WI38 (cell line): ENCODE data around the gene HNRNPH3.
"Not testable (repeated sequence)": the region's sequence is repeated elsewhere in the genome, so short reads cannot be mapped to it uniquely, and the experiment has no call there.

Experiments
- H3K4me3 ChIP-seq: 2 replicates; pipeline ENCODE4 v1.5.1; 2011; ENCODE audit warnings: low read depth, mild to moderate bottlenecking, control low read depth, low read length
- CTCF ChIP-seq: IDR thresholded peaks from 2 replicates; pipeline ENCODE4 v1.5.1; 2012; ENCODE audit warnings: low read depth, mild to moderate bottlenecking, control low read depth, low read length

The HNRNPH3 gene

DNA sequence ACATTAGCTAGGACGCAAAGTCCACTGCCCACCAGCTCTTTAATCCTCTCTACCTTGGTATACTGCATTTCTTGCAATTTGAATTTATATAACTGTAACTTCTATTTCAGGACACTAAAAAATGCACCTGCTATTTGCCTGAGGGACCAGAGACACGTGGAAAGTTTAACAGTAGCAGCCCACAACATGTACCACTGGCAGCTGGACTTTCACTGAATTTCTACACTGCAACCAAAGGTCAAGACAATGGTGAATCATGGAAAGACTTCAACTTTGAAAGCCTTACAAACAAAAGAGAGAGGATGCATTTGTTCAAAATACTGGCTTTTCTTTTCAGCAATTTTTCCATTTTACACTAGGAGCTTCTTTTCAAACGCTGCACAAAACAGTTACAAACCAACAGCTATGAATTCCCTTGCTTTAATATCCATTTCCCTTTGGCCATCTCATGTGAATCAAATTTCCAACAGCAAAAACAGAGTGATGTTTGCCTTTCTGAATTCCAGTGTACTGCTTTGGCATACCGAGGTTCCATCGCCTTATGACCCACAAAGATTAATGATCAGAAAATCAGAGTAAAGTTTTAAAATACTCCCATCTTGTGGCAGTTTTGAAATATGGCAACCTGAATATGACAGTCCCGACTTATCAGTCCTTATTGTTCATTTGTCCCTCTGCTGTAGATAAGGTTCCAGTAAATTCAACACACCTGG, 29.9 kb upstream of the HNRNPH3 start:
- no peak overlapping the region for H3K4me3 ChIP-seq
- TF ChIP-seq CTCF, result peak; percentile 22; the same call in 1 of the 2 replicates

- H3K4me3 ChIP-seq, result no peak overlapping the region
- no peak for TF ChIP-seq CTCF
Observed at GRCh38 chr10:68302503-68302823, 29.4 kb upstream of the HNRNPH3 start.

DNA sequence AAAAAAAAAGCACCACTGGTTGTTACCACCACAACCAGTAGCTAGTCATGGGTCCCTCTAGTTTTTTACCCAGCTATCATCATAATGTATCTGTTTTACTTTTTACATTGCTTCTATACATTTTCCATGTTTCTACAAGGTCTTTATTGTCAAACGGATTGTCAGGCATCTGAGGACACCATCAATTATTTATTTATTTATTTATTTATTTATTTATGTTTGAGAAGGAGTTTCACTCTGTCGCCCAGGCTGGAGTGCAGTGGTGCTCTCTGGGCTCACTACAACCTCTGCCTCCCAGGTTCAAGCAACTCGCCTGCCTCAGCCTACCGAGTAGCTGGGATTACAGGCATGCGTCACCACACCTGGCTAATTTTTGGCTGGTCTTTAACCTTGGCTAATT, 29.0 kb upstream of the HNRNPH3 start:
- no peak for TF ChIP-seq CTCF
- H3K4me3 ChIP-seq, result no peak overlapping the region

- TF ChIP-seq CTCF, result no peak
- no peak overlapping the region for H3K4me3 ChIP-seq
Observed at GRCh38 chr10:68303849-68304412, 27.9 kb upstream of the HNRNPH3 start.

DNA sequence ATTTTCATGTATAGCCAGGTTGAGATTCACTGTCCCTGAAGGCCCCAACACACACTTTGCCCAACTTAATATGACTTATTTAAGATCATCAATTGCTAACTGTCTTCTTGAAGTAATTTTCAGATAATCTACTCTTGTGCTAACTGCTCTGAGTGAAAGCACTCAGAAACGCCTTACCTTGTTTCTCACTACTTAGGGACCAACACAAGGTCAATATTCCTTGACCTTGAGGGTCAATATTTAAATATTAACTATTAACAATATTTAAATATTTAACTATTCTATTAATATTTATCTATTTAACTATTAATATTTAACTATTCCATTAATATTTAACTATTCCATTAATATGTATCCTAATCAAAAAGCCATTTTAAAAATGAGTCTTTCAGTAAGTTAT, 26.0 kb upstream of the HNRNPH3 start:
- no peak overlapping the region for H3K4me3 ChIP-seq
- no peak for TF ChIP-seq CTCF

GRCh38 chr10:68310531-68310930, 21.3 kb upstream of the HNRNPH3 start:
- TF ChIP-seq CTCF, result no peak
- H3K4me3 ChIP-seq, result no peak overlapping the region

- H3K4me3 ChIP-seq, result not testable (repeated sequence)
Observed at GRCh38 chr10:68314930-68315329, 16.9 kb upstream of the HNRNPH3 start.

- no peak for TF ChIP-seq CTCF
- no peak overlapping the region for H3K4me3 ChIP-seq
Observed at GRCh38 chr10:68315582-68315981, 16.3 kb upstream of the HNRNPH3 start.
